T-helper 2 cell treated with Interferon-gamma antibody and Interleukin-4, amounts not matched to agents 100 ng/mL and 5 ng/mL, for 36 hours (primary cell): Measurements from ENCODE around the gene UMAD1. TPM values are rescaled to one million over a fixed set of nuclear protein-coding genes. Genes with fewer than 3 reads are reported as not detected.
"Not testable (repeated sequence)": the region's sequence is repeated elsewhere in the genome, so short reads cannot be mapped to it uniquely, and the experiment has no call there.

Experiments used
- intact Hi-C: fragments of 100-400 bp; cut with micrococcal nuclease; formaldehyde crosslinking; loops from one replicate; pipeline ENCODE4 v1.15.1; 2023
- total RNA-seq: library from RNA; stranded (reverse); gene quantifications from 2 replicates; pipeline ENCODE4 v1.2.3, GENCODE V29; 2022

The UMAD1 gene
- total RNA-seq, 1 donor from 2014 or later, result 14.0 TPM

- intact Hi-C loops, result no loop called here
These were observed 153.4 kb downstream of the UMAD1 start for GRCh38 chr7:7793921-7794320.

- intact Hi-C loops, result no loop called here
These were observed 154.7 kb downstream of the UMAD1 start for GRCh38 chr7:7795203-7795602.

- intact Hi-C loops, result no loop called here
These were observed 155.1 kb downstream of the UMAD1 start for GRCh38 chr7:7795630-7796121.

- intact Hi-C loops, result no loop called here
These were observed 158.0 kb downstream of the UMAD1 start for GRCh38 chr7:7798510-7798909.

GRCh38 chr7:7799138-7799537, 158.6 kb downstream of the UMAD1 start:
- intact Hi-C loops, result no loop called here

GRCh38 chr7:7802531-7802930, 162.0 kb downstream of the UMAD1 start:
- intact Hi-C loops, result no loop called here

GRCh38 chr7:7803715-7804178, 163.2 kb downstream of the UMAD1 start:
- intact Hi-C loops, result no loop called here

- intact Hi-C loops, result not testable (repeated sequence)
These were observed 164.3 kb downstream of the UMAD1 start for GRCh38 chr7:7804822-7805221.

- intact Hi-C loops, result no loop called here
These were observed 165.1 kb downstream of the UMAD1 start for GRCh38 chr7:7805511-7806153.

- intact Hi-C loops, result no loop called here
These were observed 167.6 kb downstream of the UMAD1 start for GRCh38 chr7:7808156-7808555.

- intact Hi-C loops, result no loop called here
These were observed 168.1 kb downstream of the UMAD1 start for GRCh38 chr7:7808626-7809025.

- intact Hi-C loops, result loop anchor here (10.0 kb wide), 1 partner anchor 134 kb away; no protein-coding TSS in a partner anchor
These were observed 169.8 kb downstream of the UMAD1 start for GRCh38 chr7:7810380-7810779.

- intact Hi-C loops, result loop anchor here (10.0 kb wide), 1 partner anchor 134 kb away; no protein-coding TSS in a partner anchor
These were observed 170.3 kb downstream of the UMAD1 start for GRCh38 chr7:7810826-7811225.

- intact Hi-C loops, result loop anchor here (10.0 kb wide), 1 partner anchor 133 kb away; no protein-coding TSS in a partner anchor
These were observed 171.6 kb downstream of the UMAD1 start for GRCh38 chr7:7812112-7812511.

- intact Hi-C loops, result loop anchor here (5.0 to 10.0 kb wide), 3 partner anchors 129 to 317 kb away; no protein-coding TSS in a partner anchor
These were observed 174.8 kb downstream of the UMAD1 start for GRCh38 chr7:7815395-7815794.

GRCh38 chr7:7816084-7816483, 175.5 kb downstream of the UMAD1 start:
- intact Hi-C loops, result loop anchor here (5.0 to 10.0 kb wide), 3 partner anchors 129 to 316 kb away; no protein-coding TSS in a partner anchor

GRCh38 chr7:7816816-7817536, 176.4 kb downstream of the UMAD1 start:
- intact Hi-C loops, result loop anchor here (5.0 to 10.0 kb wide), 3 partner anchors 128 to 315 kb away; no protein-coding TSS in a partner anchor

- intact Hi-C loops, result loop anchor here (5.0 to 10.0 kb wide), 3 partner anchors 127 to 315 kb away; no protein-coding TSS in a partner anchor
These were observed 177.2 kb downstream of the UMAD1 start for GRCh38 chr7:7817748-7818147.

- intact Hi-C loops, result loop anchor here (5.0 to 10.0 kb wide), 3 partner anchors 127 to 314 kb away; no protein-coding TSS in a partner anchor
These were observed 177.6 kb downstream of the UMAD1 start for GRCh38 chr7:7818179-7818578.

GRCh38 chr7:7819442-7820247, 179.1 kb downstream of the UMAD1 start:
- intact Hi-C loops, result loop anchor here (5.0 to 10.0 kb wide), 3 partner anchors 125 to 313 kb away; no protein-coding TSS in a partner anchor

GRCh38 chr7:7820409-7820808, 179.9 kb downstream of the UMAD1 start:
- intact Hi-C loops, result no loop called here
